Activated naive CD8-positive, alpha-beta T cell treated with anti-CD3 and anti-CD28 coated beads, Interleukin-2, amount 10 ng/mL, durations not matched to agents 7 days and 5 days (primary cell): ENCODE measurements around the gene P2RX7. TPM values are rescaled to one million over a fixed set of nuclear protein-coding genes. Genes with fewer than 3 reads are reported as not detected.

ENCODE experiments used
- ATAC-seq: fragments of 150-1000 bp; cut with Tn5 transposase; one replicate; pipeline ENCODE4 v1.10.0; 2021; ENCODE audit warnings: low read depth, moderate library complexity
- POLR2A ChIA-PET: fragments of 350-600 bp; sonication (Branson Sonifier 250); formaldehyde crosslinking; loops from one replicate; lab custom pipeline; 2021; ENCODE audit warnings: antibody characterized with exemption; lab: Charles Lee
- DNase-seq: peaks from one replicate; pipeline ENCODE4 v3.0.0; 2021
- H3K27ac Mint-ChIP-seq: one replicate; pipeline ENCODE4 v1.8.0; 2022; ENCODE audit warnings: mild to moderate bottlenecking, mixed read lengths
- H3K27me3 Mint-ChIP-seq: one replicate; pipeline ENCODE4 v1.8.0; 2022; ENCODE audit warnings: mild to moderate bottlenecking, moderate library complexity, mixed read lengths
- H3K36me3 Mint-ChIP-seq: one replicate; pipeline ENCODE4 v1.8.0; 2021; ENCODE audit warnings: mild to moderate bottlenecking, mixed read lengths
- H3K4me1 Mint-ChIP-seq: one replicate; pipeline ENCODE4 v1.8.0; 2021; ENCODE audit warnings: mixed read lengths
- H3K4me3 Mint-ChIP-seq: one replicate; pipeline ENCODE4 v1.8.0; 2022; ENCODE audit warnings: mild to moderate bottlenecking, moderate library complexity, mixed read lengths
- H3K9me3 Mint-ChIP-seq: one replicate; pipeline ENCODE4 v1.8.0; 2021; ENCODE audit warnings: mixed read lengths
- total RNA-seq, 2 experiments: library from RNA; stranded (reverse); gene quantifications; one replicate each; pipeline ENCODE4 v1.2.3, GENCODE V29; 2021

P2RX7 gene
- total RNA-seq, 2 experiments from 2014 or later = 6.6 to 7.0 TPM

DNA sequence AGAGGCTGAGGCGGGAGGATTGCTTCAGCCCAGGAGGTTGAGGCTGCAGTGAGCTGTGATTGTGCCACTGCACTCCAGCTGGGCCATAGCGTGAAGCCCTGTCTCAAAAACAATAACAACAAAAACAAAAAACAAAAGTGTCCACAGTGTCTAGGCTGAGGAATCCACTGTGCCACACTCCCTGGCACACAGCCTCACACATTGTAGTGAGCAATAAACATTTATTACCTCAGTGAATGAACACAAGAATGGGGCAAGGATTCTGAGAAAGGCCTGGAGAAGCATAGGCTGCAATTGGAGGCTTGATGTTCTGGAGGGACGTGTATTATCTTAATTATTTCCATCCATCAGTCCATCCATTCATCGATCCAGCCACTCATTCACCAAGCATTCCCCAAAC lies 17.1 kb upstream of the P2RX7 start:
- Mint-ChIP-seq H3K9me3 (no peaks in the 10 kb centered on the region), H3K27me3 (peaks cover 13% of the 10 kb centered on the region), H3K4me1 (peaks cover 5% of the 10 kb centered on the region), H3K4me3 (no peak overlapping the region), H3K36me3 (no peaks in the 10 kb centered on the region), H3K27ac (no peak overlapping the region)
- DNase-seq (no peak), ATAC-seq (no peak)
- POLR2A ChIA-PET = no interaction called here

DNA sequence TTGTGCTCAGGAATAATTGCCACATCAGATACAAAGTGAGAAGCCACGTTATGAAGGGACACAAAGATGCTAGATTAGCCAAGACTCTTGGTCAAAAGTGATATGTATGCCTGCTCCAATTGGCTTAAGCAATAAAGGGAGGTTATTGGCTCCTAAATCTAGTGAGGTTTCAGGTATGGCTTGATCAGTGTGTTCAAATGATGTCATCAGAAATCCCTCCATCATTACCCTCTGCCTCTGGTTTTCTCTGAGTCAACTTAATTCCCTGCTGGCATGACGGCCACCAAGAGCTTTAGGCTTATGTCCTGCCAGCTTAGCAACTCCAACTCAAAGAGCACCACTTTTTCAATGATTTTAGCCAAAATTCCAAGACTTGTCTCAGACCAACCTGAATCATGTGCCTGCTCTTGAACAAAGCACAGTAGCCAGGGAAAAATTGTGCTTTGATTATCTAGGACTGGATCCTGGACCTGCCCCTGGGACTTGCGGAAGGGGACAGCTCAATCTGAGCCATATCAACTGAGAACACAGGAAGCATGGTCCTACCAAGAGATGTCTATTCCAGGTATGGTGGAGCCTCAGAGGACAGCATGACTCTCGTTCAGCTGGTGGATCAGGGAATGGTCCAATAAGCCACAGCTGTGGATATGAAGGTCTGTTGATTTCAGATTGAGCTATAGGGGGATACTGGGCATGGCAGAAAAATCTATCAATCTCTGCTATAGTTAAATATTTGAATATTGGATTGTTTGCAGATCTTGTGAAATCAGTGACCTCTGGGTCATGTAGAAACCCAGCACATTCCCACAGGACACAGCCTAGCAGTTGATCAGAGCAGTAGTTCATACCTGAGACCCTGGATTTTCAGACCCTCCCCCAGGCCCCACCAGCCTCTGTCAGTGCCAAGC lies 16.1 kb upstream of the P2RX7 start:
- DNase-seq (no peak), ATAC-seq (no peak)
- Mint-ChIP-seq H3K9me3 (no peaks in the 10 kb centered on the region), H3K36me3 (no peaks in the 10 kb centered on the region), H3K27me3 (peaks cover 21% of the 10 kb centered on the region), H3K4me3 (no peak overlapping the region), H3K27ac (no peak overlapping the region), H3K4me1 (peaks cover 7% of the 10 kb centered on the region)
- POLR2A ChIA-PET = interaction anchor here (0.6 kb wide), 1 partner anchor 121 kb away, joined by 3 read pairs; no protein-coding TSS in a partner anchor

DNA sequence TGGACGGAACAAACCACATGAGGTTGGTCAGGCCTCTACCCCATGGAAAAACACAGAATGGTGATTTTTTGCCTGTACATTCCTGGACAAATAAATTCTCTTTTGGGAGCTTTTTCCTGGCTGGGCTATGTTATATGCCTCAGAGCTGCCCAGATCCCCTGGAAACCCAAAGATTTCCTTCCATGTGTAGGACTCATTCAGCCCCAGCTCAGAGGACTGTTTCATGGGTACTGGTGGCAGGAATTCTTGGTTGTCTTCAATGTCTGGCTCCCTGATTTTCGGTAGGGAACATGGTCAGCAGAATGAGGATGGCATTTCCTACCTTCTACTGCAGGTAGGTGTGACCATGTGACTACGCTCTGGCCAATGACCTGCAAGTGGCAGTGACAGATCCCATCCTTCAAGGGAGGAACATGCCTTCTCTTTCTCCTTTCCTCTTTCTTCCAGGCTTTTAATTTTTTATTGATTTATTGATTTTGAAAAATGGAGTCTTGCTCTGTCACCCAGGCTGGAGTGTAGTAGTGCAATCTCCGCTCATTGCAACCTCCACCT lies 15.4 kb upstream of the P2RX7 start:
- no peak overlapping the region for H3K27ac Mint-ChIP-seq
- H3K36me3 Mint-ChIP-seq = no peaks in the 10 kb centered on the region
- POLR2A ChIA-PET = interaction anchor here (0.6 kb wide), 1 partner anchor 121 kb away, joined by 3 read pairs; no protein-coding TSS in a partner anchor
- H3K4me1 Mint-ChIP-seq = peaks cover 7% of the 10 kb centered on the region
- ATAC-seq (no peak), DNase-seq (no peak)
- no peak overlapping the region for H3K4me3 Mint-ChIP-seq
- H3K9me3 Mint-ChIP-seq = no peaks in the 10 kb centered on the region
- peaks cover 21% of the 10 kb centered on the region for H3K27me3 Mint-ChIP-seq

DNA sequence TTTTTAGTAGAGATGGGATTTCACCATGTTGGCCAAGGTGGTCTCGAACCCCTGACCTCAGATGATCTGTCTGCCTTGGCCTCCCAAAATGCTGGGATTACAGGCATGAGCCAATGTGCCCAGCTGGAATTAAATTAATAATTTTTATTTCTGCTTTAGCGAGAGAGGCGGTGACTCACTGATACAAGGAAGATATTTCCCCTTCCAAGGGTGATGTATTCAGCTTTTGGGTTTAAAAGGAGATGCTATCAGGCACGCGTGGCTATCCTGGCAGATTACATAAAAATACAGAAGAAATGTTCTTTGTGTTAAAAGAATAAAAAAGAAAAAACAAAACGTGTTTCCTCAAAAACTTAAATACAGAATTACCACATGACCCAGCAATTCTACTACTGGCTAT lies 12.4 kb upstream of the P2RX7 start:
- H3K36me3 Mint-ChIP-seq = no peaks in the 10 kb centered on the region
- H3K27me3 Mint-ChIP-seq = peaks cover 21% of the 10 kb centered on the region
- H3K4me1 Mint-ChIP-seq = peaks cover 23% of the 10 kb centered on the region
- no peak overlapping the region for H3K27ac Mint-ChIP-seq
- POLR2A ChIA-PET = interaction anchor here (1.1 kb wide), 1 partner anchor 12 kb away, joined by 4 read pairs; the partner anchor contains the start of gene P2RX7
- no peaks in the 10 kb centered on the region for H3K9me3 Mint-ChIP-seq
- H3K4me3 Mint-ChIP-seq = no peak overlapping the region
- no peak for DNase-seq
- no peak for ATAC-seq

DNA sequence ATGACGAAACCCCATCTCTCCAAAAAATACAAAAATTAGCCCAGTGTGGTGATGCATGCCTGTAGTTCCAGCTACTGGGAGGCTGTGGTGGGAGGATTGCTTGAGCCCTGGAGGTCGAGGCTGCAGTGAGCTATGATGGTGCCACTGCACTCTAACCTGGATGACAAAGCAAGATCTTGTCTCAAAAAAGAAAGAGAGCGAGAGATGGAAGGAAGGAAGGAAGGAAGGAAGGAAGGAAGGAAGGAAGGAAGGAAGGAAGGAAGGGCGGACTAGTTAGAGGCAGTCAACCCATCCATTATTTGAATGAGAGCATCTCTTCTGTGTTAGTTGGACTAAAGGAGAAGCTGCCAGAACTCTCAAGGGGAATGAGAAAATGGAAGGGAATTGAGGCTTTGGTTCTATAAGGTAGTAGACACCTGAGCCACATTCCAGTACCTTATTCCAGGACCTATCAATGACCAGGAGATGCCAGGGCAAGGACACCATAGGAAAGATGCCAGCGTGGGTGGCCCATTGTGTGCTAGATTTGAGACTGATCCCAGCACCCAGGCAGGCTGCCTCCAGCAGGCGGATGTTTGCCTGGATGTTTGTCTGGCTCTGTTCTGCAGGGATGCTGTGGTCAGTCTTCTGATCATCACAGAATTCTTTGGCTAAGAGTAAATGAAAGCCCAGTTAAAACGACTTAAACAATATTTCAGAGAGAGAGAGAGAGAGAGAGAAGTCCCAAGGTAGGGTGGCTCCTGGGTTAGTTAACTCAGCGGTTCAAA lies 11.5 kb upstream of the P2RX7 start:
- Mint-ChIP-seq H3K4me1 (peaks cover 26% of the 10 kb centered on the region), H3K36me3 (peaks cover 2% of the 10 kb centered on the region), H3K27me3 (peaks cover 21% of the 10 kb centered on the region), H3K27ac (no peak overlapping the region), H3K9me3 (no peaks in the 10 kb centered on the region), H3K4me3 (no peak overlapping the region)
- ATAC-seq (no peak), DNase-seq (no peak)
- POLR2A ChIA-PET = interaction anchor here (0.6 kb wide), 1 partner anchor 12 kb away, joined by 4 read pairs; no protein-coding TSS in a partner anchor

DNA sequence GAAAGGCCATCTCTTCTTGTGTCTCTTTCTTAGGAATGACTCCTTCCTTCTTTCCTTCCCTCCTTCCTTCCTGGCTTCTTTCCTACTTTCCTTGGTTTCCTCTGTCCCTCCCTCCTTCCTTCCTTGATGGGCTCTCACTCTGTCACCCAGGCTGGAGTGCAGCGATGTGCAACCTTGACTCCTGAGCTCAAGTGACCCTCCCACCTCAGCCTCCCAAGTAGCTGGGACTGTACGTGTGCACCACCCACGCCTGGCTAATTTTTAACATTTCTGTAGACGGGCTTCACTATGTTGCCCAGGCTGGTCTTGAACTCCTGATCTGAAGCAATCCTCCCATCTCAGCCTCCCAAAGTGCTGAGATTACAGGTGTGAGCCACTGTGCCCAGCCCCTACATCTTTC lies 10.9 kb upstream of the P2RX7 start:
- POLR2A ChIA-PET = interaction anchor here (0.6 kb wide), 1 partner anchor 12 kb away, joined by 4 read pairs; no protein-coding TSS in a partner anchor
- ATAC-seq = no peak
- no peak for DNase-seq
- Mint-ChIP-seq H3K36me3 (peaks cover 2% of the 10 kb centered on the region), H3K9me3 (no peaks in the 10 kb centered on the region), H3K4me1 (peaks cover 28% of the 10 kb centered on the region), H3K27ac (no peak overlapping the region), H3K4me3 (no peak overlapping the region), H3K27me3 (peaks cover 21% of the 10 kb centered on the region)

DNA sequence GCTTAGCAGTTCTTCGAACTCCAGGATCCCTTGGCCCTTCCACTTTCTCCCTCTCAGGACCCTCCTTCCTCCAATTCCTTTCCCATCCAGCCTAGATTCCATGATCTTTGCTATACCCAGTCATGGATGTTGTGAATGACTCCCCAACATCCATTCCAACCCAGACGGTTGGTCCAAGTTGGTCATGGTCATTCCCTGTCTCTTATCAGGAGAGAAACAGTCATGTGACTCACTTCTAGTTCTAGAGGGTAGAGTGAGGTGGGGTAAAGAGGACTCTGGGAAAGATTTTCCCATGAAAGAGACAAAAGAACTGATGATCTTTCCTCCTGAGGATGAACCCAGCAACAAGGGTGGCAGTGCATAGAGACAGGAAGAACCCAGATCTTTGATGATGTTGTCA lies 9.2 kb upstream of the P2RX7 start:
- Mint-ChIP-seq H3K36me3 (peaks cover 2% of the 10 kb centered on the region), H3K4me1 (peaks cover 36% of the 10 kb centered on the region), H3K4me3 (no peak overlapping the region), H3K27me3 (peaks cover 18% of the 10 kb centered on the region), H3K9me3 (no peaks in the 10 kb centered on the region), H3K27ac (no peak overlapping the region)
- no peak for ATAC-seq
- no peak for DNase-seq
- POLR2A ChIA-PET = no interaction called here

DNA sequence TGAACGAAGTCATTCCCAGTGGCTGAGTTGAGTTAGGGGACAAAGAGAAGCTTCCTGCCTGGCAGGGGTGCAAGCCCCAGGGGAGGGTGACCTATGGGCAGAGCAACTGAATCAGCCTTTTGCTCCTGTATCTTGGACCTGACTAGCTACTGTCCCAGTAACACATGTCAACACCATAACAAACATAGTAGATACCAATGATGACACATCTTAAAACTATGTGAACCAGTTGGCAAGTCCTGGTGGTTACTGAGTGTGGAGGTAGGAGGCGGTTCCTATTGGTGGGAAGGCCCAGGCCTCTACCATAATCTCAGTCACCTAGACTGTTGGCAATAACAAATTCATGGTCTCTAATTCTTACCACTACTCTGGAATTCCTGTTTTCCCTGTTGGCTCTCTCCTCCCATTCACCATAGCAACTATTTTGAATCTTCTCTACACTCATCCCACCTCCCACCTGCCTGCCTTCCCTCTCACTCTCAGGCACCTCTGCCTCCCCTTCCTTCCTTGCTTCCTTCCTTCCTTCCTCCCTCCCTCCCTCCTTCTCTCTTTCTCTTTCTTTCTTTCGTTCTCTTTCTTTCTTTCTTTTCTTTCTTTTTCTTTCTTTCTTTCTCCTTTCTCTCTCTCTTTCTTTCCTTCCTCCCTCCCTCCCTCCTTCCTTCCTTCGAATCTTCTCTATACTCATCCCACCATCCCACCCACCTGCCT lies 8.1 kb upstream of the P2RX7 start:
- H3K4me1 Mint-ChIP-seq = peaks cover 45% of the 10 kb centered on the region
- peak overlapping the region; percentile 17 for H3K27ac Mint-ChIP-seq
- POLR2A ChIA-PET = no interaction called here
- no peak overlapping the region for H3K4me3 Mint-ChIP-seq
- H3K9me3 Mint-ChIP-seq = peaks cover under 1% of the 10 kb centered on the region
- H3K36me3 Mint-ChIP-seq = peaks cover 2% of the 10 kb centered on the region
- DNase-seq = no peak
- ATAC-seq = no peak
- H3K27me3 Mint-ChIP-seq = peaks cover 12% of the 10 kb centered on the region

DNA sequence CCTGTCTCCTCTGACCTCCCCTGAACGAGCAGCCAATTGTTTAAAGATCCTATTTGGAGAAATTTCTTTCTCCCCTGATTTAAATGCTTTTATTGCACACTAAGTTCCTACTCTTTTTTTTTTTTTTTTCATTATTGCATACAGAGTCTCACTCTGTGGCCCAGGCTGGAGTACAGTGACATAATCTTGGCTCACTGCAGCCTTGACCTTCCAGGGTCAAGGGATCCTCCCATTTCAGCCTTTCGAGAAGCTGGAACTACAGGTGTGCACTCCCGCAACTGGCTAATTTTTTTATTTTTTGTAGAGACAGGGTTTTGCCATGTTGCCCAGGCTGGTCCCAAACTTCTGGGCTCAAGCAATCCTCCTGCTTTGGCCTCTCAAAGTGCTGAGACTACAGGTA lies 5.2 kb upstream of the P2RX7 start:
- H3K9me3 Mint-ChIP-seq = peaks cover 2% of the 10 kb centered on the region

DNA sequence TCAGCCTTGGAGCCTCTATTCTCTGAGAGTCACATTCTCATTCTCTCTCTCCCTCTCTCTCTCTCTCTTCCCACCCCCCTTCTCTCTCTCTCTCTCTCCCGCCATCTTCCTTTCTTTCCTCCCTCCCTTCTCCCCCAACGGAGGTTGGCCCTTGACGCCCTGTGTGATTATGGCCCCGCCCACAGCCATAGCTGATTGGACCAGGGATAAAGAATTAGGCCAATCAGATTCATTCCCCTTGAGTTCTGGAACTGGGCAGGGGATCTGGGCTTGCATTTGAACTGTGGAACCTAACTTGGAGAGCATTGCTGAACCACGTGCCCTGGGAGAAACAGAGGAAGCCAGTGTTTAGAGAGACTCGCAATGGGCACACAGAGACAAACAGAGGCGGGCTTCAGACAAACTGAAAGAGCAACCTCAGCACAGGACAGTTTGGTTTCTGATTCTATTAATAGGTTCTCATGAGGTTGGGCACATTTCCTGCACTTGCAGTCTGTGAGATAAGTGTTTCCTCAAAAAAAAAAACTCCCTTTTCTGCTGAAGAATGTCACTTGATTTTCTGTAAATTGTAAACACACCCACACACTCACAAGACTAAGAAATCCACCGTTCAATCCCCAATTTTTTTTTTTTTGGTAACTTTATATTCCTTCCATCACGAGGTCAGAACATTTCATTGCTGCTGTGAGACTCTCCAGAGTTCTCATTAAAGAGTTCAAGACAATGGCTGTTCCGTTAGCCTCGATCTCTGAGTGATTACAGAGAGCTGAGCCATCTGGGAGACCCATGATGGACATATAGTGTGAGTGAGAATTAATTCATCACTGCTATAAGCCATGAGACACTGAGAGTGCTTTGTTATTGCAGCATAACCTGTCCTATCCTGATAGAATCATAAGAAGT lies 3.5 kb upstream of the P2RX7 start:
- H3K4me3 Mint-ChIP-seq = peak overlapping the region; percentile 83
- POLR2A ChIA-PET = interaction anchor here (0.5 to 1.6 kb wide), 9 partner anchors 11 to 190 kb away, joined by 3 to 9 read pairs (median 3); no protein-coding TSS in a partner anchor
- peaks cover 63% of the 10 kb centered on the region for H3K4me1 Mint-ChIP-seq
- DNase-seq (peak; percentile 83), ATAC-seq (peak; percentile 94)
- no peaks in the 10 kb centered on the region for H3K27me3 Mint-ChIP-seq
- peaks cover 2% of the 10 kb centered on the region for H3K9me3 Mint-ChIP-seq
- peaks cover 4% of the 10 kb centered on the region for H3K36me3 Mint-ChIP-seq
- peak overlapping the region; percentile 99 for H3K27ac Mint-ChIP-seq

More for the DNA sequence above, 5.2 kb upstream of the P2RX7 start:
- peaks cover 61% of the 10 kb centered on the region for H3K4me1 Mint-ChIP-seq
- POLR2A ChIA-PET = no interaction called here
- H3K27ac Mint-ChIP-seq = no peak overlapping the region
- ATAC-seq (no peak), DNase-seq (no peak)
- no peaks in the 10 kb centered on the region for H3K27me3 Mint-ChIP-seq
- peaks cover 2% of the 10 kb centered on the region for H3K36me3 Mint-ChIP-seq
- H3K4me3 Mint-ChIP-seq = no peak overlapping the region

DNA sequence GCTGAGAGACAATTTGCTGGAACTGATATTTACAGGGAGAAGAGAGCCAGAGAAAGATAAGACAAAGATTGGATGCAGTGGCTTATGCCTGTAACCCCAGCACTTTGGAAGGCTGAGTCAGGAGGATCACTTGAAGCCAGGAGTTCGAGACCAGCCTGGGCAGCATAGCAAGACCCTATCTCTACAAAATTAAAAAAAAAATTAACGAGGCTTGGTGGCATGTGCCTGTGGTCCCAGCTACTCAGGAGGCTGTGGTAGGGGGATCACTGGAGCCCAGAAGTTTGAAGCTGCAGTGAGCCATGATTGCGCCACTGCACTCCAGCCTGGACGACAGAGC lies 2.9 kb upstream of the P2RX7 start:
- DNase-seq = no peak
- Mint-ChIP-seq H3K36me3 (peaks cover 4% of the 10 kb centered on the region), H3K9me3 (peaks cover 2% of the 10 kb centered on the region), H3K4me3 (peak overlapping the region; percentile 83), H3K4me1 (peaks cover 62% of the 10 kb centered on the region), H3K27me3 (no peaks in the 10 kb centered on the region), H3K27ac (peak overlapping the region; percentile 99)
- POLR2A ChIA-PET = interaction anchor here (0.7 to 1.6 kb wide), 4 partner anchors 11 to 95 kb away, joined by 3 to 9 read pairs (median 3); no protein-coding TSS in a partner anchor
- no peak for ATAC-seq

DNA sequence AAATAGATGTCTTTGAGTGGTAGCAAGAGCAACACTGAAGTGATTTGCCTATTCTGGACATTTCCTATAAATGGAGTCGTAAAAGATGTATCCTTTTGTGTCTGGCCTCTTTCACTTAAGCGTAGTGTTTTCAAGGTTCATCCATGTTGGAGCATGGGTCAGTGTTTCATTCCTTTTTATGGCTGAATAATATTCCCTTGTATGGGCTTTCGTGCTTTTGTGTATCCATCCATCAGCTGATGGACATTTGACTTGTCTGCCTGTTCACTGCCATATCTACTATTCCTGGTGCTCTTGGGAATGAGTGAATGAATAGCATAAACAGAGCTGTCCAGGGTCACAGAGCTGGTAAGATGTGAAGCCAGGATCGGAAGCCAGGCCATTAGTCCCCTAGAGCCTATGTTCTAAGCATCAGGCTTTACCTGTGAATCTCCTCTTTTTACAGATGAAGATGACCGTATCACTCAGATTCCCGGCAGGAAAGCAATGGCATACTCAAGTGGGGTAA lies 1.8 kb upstream of the P2RX7 start:
- no peak overlapping the region for H3K4me3 Mint-ChIP-seq
- peak overlapping the region; percentile 49 for H3K27ac Mint-ChIP-seq
- no peaks in the 10 kb centered on the region for H3K27me3 Mint-ChIP-seq
- DNase-seq (no peak), ATAC-seq (no peak)
- H3K9me3 Mint-ChIP-seq = peaks cover 2% of the 10 kb centered on the region
- peaks cover 59% of the 10 kb centered on the region for H3K4me1 Mint-ChIP-seq
- POLR2A ChIA-PET = interaction anchor here (0.5 to 0.6 kb wide), 3 partner anchors 97 to 840 kb away, joined by 3 to 4 read pairs (median 3); partner anchors contain the start of gene RNU4-2
- peaks cover 2% of the 10 kb centered on the region for H3K36me3 Mint-ChIP-seq
